Mucosa of descending colon (tissue), 3 donors: ENCODE measurements around the gene GPR87. TPM values are rescaled to one million over a fixed set of nuclear protein-coding genes. Genes with fewer than 3 reads are reported as not detected.

ENCODE experiments used
- ATAC-seq: fragments of 200-7000 bp; cut with Tn5 transposase; one replicate; pipeline ENCODE4 v1.9.1; 2020; ENCODE audit warnings: mild to moderate bottlenecking, moderate library complexity
- DNase-seq, 3 donors: peaks; one replicate each; pipeline ENCODE4 v3.0.0-alpha.2; 2020
- H3K36me3 ChIP-seq: fragments of 200-600 bp; one replicate; pipeline ENCODE4 v1.8.0; 2021; ENCODE audit warnings: low read depth, mild to moderate bottlenecking
- H3K4me1 ChIP-seq: fragments of 200-600 bp; one replicate; pipeline ENCODE4 v1.8.0; 2021; ENCODE audit warnings: low read depth, mild to moderate bottlenecking
- H3K4me3 ChIP-seq: fragments of 200-600 bp; one replicate; pipeline ENCODE4 v1.8.0; 2021; ENCODE audit warnings: mild to moderate bottlenecking
- H3K9me3 ChIP-seq: fragments of 200-600 bp; one replicate; pipeline ENCODE4 v1.8.0; 2021; ENCODE audit warnings: mild to moderate bottlenecking
- CTCF ChIP-seq: fragments of 200-600 bp; IDR thresholded peaks from one replicate; pipeline ENCODE4 v1.8.0; 2022; ENCODE audit warnings: antibody characterized with exemption, mild to moderate bottlenecking
- intact Hi-C, 2 donors: fragments of 100-400 bp; cut with DNase I in 1 of 2; cut with micrococcal nuclease in 1 of 2; formaldehyde crosslinking; loops; one replicate each; pipeline versions ENCODE4 v1.11.0 to v1.11.1; 2022; cut with DNase I, micrococcal nuclease
- total RNA-seq, 3 donors: library from RNA; stranded (reverse); fragmentation: NEBNext Ultra II Directional in 2 of 3; extraction: Animal tissue kit (Norgen Biotek cat#: 25700) in 2 of 3; gene quantifications; one replicate each; pipeline versions ENCODE4 v1.2.1 to v1.2.4, GENCODE V29; 2021 to 2023
- donor health status: DM: no; HTN: no; CAD: no; lungs with moderate emphysema.
- donor health status: DM: no; HTN: no; CAD: no.
- donor health status: DM: no; HTN: yes; CAD: no.

The GPR87 gene
- total RNA-seq, 3 donors from 2014 or later = not detected

- Histone ChIP-seq H3K9me3 (no peaks in the 10 kb centered on the region), H3K36me3 (no peaks in the 10 kb centered on the region), H3K4me1 (no peaks in the 10 kb centered on the region), H3K4me3 (no peak overlapping the region)
- no peak for TF ChIP-seq CTCF
- no peak for ATAC-seq
- intact Hi-C loops = no loop called here
- no peak for DNase-seq
Observed at GRCh38 chr3:151315846-151316245, 774 bp downstream of the GPR87 start.

GRCh38 chr3:151315136-151315535 lies 1.5 kb downstream of the GPR87 start:
- Histone ChIP-seq H3K4me3 (no peak overlapping the region), H3K9me3 (no peaks in the 10 kb centered on the region), H3K4me1 (no peaks in the 10 kb centered on the region), H3K36me3 (no peaks in the 10 kb centered on the region)
- ATAC-seq = no peak
- DNase-seq = no peak
- intact Hi-C loops = no loop called here
- no peak for TF ChIP-seq CTCF

- H3K9me3 ChIP-seq = no peaks in the 10 kb centered on the region
- intact Hi-C loops = no loop called here
- H3K4me1 ChIP-seq = no peaks in the 10 kb centered on the region
- ATAC-seq (no peak), DNase-seq (no peak)
- TF ChIP-seq CTCF = no peak
- no peak overlapping the region for H3K4me3 ChIP-seq
- no peaks in the 10 kb centered on the region for H3K36me3 ChIP-seq
Observed at GRCh38 chr3:151314593-151314992, 2.0 kb downstream of the GPR87 start.

- Histone ChIP-seq H3K36me3 (no peaks in the 10 kb centered on the region), H3K4me3 (no peak overlapping the region), H3K9me3 (no peaks in the 10 kb centered on the region), H3K4me1 (no peaks in the 10 kb centered on the region)
- no peak for TF ChIP-seq CTCF
- no peak for DNase-seq
- ATAC-seq = no peak
- intact Hi-C loops = no loop called here
Observed at GRCh38 chr3:151314137-151314536, 2.5 kb downstream of the GPR87 start.

- DNase-seq = no peak
- no peaks in the 10 kb centered on the region for H3K4me1 ChIP-seq
- no peak for ATAC-seq
- no peaks in the 10 kb centered on the region for H3K9me3 ChIP-seq
- H3K4me3 ChIP-seq = no peak overlapping the region
- intact Hi-C loops = no loop called here
- TF ChIP-seq CTCF = no peak
- H3K36me3 ChIP-seq = no peaks in the 10 kb centered on the region
Observed at GRCh38 chr3:151312972-151313371, 3.6 kb downstream of the GPR87 start.

GRCh38 chr3:151309566-151309965 lies 7.1 kb downstream of the GPR87 start:
- Histone ChIP-seq H3K9me3 (no peaks in the 10 kb centered on the region), H3K36me3 (no peaks in the 10 kb centered on the region), H3K4me3 (no peak overlapping the region), H3K4me1 (no peaks in the 10 kb centered on the region)
- no peak for DNase-seq
- intact Hi-C loops = no loop called here
- TF ChIP-seq CTCF = no peak
- no peak for ATAC-seq
